PC-3 (cell line): ENCODE results near the gene TRAK1. TPM values are rescaled to one million over a fixed set of nuclear protein-coding genes. Genes with fewer than 3 reads are reported as not detected.

Experiments used
- ATAC-seq: fragments of 200-7000 bp; cut with Tn5 transposase; 2 replicates; pipeline ENCODE4 v1.9.1; 2020; ENCODE audit warnings: mild to moderate bottlenecking, moderate library complexity
- Bru-seq: library from RNA; stranded (reverse); fragments of 400-500 nt; gene quantifications from one replicate; lab custom pipeline; 2021; lab: Mats Ljungman, UMichigan
- BruChase-seq, 2 experiments: library from RNA; stranded (reverse); fragments of 400-500 nt; gene quantifications; one replicate each; lab custom pipeline; 2021; lab: Mats Ljungman, UMichigan
- BruUV-seq: library from RNA; stranded (reverse); fragments of 400-500 nt; replicated peaks from 2 replicates; lab custom pipeline; 2021; lab: Mats Ljungman, UMichigan
- CTCF ChIA-PET: fragments of 300-600 bp; sonication (Branson Sonifier 250); formaldehyde crosslinking; loops from one replicate; lab custom pipeline; 2022; ENCODE audit warnings: antibody characterized with exemption; lab: Charles Lee
- POLR2A ChIA-PET: fragments of 300-600 bp; sonication (Branson Sonifier 250); formaldehyde crosslinking; loops from one replicate; lab custom pipeline; 2022; ENCODE audit warnings: antibody characterized with exemption; ENCODE audit not compliant: unreplicated experiment; lab: Charles Lee
- DNase-seq: peaks from one replicate; pipeline ENCODE4 v3.0.0-alpha.2; 2015
- H2AFZ ChIP-seq: fragments of 300-600 bp; sonication (generic); 2 replicates; pipeline ENCODE4 v1.6.0; 2016; ENCODE audit warnings: antibody characterized with exemption, low read length
- H3F3A ChIP-seq: fragments of 300-600 bp; sonication (generic); one replicate; pipeline ENCODE4 v1.6.0; 2017; ENCODE audit warnings: antibody characterized with exemption, low read length, control low read depth, mild to moderate bottlenecking; ENCODE audit not compliant: unreplicated experiment
- H3K27ac ChIP-seq: fragments of 300-600 bp; sonication (generic); 2 replicates; pipeline ENCODE4 v1.5.1; 2016; ENCODE audit warnings: mild to moderate bottlenecking, low read length
- H3K27me3 ChIP-seq: fragments of 300-600 bp; sonication (generic); 2 replicates; pipeline ENCODE4 v1.6.1; 2016; ENCODE audit warnings: low read length, mixed read lengths
- H3K36me3 ChIP-seq: fragments of 300-600 bp; sonication (generic); 2 replicates; pipeline ENCODE4 v1.6.1; 2016; ENCODE audit warnings: low read depth, mixed run types, low read length, mixed read lengths
- H3K4me1 ChIP-seq: fragments of 300-600 bp; sonication (generic); 2 replicates; pipeline ENCODE4 v1.5.1; 2016; ENCODE audit warnings: low read length; ENCODE audit not compliant: insufficient read depth
- H3K4me2 ChIP-seq: fragments of 300-600 bp; sonication (generic); 2 replicates; pipeline ENCODE4 v1.6.0; 2016; ENCODE audit warnings: low read length
- H3K4me3 ChIP-seq: fragments of 300-600 bp; sonication (generic); 2 replicates; pipeline ENCODE4 v1.5.1; 2016; ENCODE audit warnings: mild to moderate bottlenecking, low read length, mixed read lengths
- H3K79me2 ChIP-seq: fragments of 300-600 bp; sonication (generic); 2 replicates; pipeline ENCODE4 v1.6.1; 2017; ENCODE audit warnings: low read length, mixed read lengths
- H3K9ac ChIP-seq: fragments of 300-600 bp; sonication (generic); 2 replicates; pipeline ENCODE4 v1.6.0; 2016; ENCODE audit warnings: mild to moderate bottlenecking, low read length
- H3K9me2 ChIP-seq: fragments of 300-600 bp; sonication (generic); replicated peaks from 2 replicates; pipeline ENCODE4 v1.6.1; 2016; ENCODE audit warnings: mixed run types, low read length, mixed read lengths
- H3K9me3 ChIP-seq: fragments of 300-600 bp; sonication (generic); 2 replicates; pipeline ENCODE4 v1.6.1; 2016; ENCODE audit warnings: low read length, mixed read lengths
- H4K20me1 ChIP-seq: fragments of 300-600 bp; sonication (generic); 2 replicates; pipeline ENCODE4 v1.6.1; 2016; ENCODE audit warnings: low read length, mixed read lengths
- CTCF ChIP-seq: fragments of 300-600 bp; sonication (generic); conservative IDR thresholded peaks from 2 replicates; pipeline ENCODE4 v1.5.1; 2017; ENCODE audit warnings: antibody characterized with exemption, low read depth, mild to moderate bottlenecking, low read length
- EZH2 ChIP-seq: fragments of 300-600 bp; sonication (generic); IDR thresholded peaks from one replicate; pipeline ENCODE4 v1.6.1; 2017; ENCODE audit warnings: antibody characterized with exemption, mild to moderate bottlenecking, low read length; ENCODE audit not compliant: unreplicated experiment
- EZH2phosphoT487 ChIP-seq: fragments of 300-600 bp; sonication (generic); IDR thresholded peaks from 2 replicates; pipeline ENCODE4 v1.6.1; 2018; ENCODE audit warnings: mild to moderate bottlenecking, antibody characterized with exemption, low read length, borderline replicate concordance
- intact Hi-C: fragments of 100-400 bp; cut with micrococcal nuclease; formaldehyde crosslinking; loops from 2 replicates; pipeline ENCODE4 v1.9.0; 2023
- long read RNA-seq: library from polyadenylated mRNA; unstranded; transcript quantifications from one replicate; pipeline ENCODE4 v2.0.0, GENCODE V29; 2021; ENCODE audit not compliant: unreplicated experiment
- total RNA-seq: library from RNA; depleted of rRNA; stranded (reverse); fragments of >200 nt; gene quantifications from 2 replicates; pipeline ENCODE4 v1.2.3, GENCODE V29; 2014; rRNA removed

TRAK1 gene, protein sequence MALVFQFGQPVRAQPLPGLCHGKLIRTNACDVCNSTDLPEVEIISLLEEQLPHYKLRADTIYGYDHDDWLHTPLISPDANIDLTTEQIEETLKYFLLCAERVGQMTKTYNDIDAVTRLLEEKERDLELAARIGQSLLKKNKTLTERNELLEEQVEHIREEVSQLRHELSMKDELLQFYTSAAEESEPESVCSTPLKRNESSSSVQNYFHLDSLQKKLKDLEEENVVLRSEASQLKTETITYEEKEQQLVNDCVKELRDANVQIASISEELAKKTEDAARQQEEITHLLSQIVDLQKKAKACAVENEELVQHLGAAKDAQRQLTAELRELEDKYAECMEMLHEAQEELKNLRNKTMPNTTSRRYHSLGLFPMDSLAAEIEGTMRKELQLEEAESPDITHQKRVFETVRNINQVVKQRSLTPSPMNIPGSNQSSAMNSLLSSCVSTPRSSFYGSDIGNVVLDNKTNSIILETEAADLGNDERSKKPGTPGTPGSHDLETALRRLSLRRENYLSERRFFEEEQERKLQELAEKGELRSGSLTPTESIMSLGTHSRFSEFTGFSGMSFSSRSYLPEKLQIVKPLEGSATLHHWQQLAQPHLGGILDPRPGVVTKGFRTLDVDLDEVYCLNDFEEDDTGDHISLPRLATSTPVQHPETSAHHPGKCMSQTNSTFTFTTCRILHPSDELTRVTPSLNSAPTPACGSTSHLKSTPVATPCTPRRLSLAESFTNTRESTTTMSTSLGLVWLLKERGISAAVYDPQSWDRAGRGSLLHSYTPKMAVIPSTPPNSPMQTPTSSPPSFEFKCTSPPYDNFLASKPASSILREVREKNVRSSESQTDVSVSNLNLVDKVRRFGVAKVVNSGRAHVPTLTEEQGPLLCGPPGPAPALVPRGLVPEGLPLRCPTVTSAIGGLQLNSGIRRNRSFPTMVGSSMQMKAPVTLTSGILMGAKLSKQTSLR
- total RNA-seq (23.4 and 29.0 TPM in 2 replicates), Bru-seq, nascent RNA (percentile 72 among the genes with signal in this experiment), BruChase-seq, experiment 1, labeled RNA remaining after a 6-hour chase (percentile 69 among the genes with signal in this experiment), BruChase-seq, experiment 2, labeled RNA remaining after a 2-hour chase (percentile 69 among the genes with signal in this experiment)
- long read RNA-seq, partial matches to known transcripts: 107 of 123 reads
- long read RNA-seq, other reads (novel, unspliced or antisense): 16 of 123 reads

GRCh38 chr3:42090973-42091731 lies at the start of gene TRAK1:
TRAK1 (plus strand) TSS chr3:42091357; CDS start chr3:42091470, 113 bp downstream.
- Histone ChIP-seq H3K27me3 (no peaks in the 10 kb centered on the region), H3K4me1 (no peaks in the 10 kb centered on the region), H3K36me3 (peaks cover 7% of the 10 kb centered on the region; the same call in 1 of the 2 replicates), H3K9me2 (no peaks in the 10 kb centered on the region), H3K4me2 (no peak within 1 kb of the TSS), H3K9me3 (no peaks in the 10 kb centered on the region), H3K27ac (no peak within 1 kb of the TSS), H3K4me3 (no peak within 1 kb of the TSS), H4K20me1 (no peaks in the 10 kb centered on the region), H3K79me2 (no peaks in the 10 kb centered on the region), H3F3A (no peaks in the 10 kb centered on the region), H2AFZ (no peak within 1 kb of the TSS), H3K9ac (no peak within 1 kb of the TSS)
- POLR2A ChIA-PET: no interaction called here
- ATAC-seq (no peak), DNase-seq (no peak)
- TF ChIP-seq CTCF (no peak), EZH2phosphoT487 (no peak), EZH2 (no peak)
- intact Hi-C loops: no loop called here
- CTCF ChIA-PET: no interaction called here
- no TSS peak for BruUV-seq

GRCh38 chr3:42042747-42043098 lies 48.4 kb upstream of the TRAK1 start:
- no peak for TF ChIP-seq EZH2phosphoT487
- TF ChIP-seq CTCF: no peak
- TF ChIP-seq EZH2: no peak
- H3K27ac ChIP-seq: no peak overlapping the region
- no peaks in the 10 kb centered on the region for H3F3A ChIP-seq
- H4K20me1 ChIP-seq: 0 out of 2 replicates have a peak, but pooled peaks cover 5% of the 10 kb centered on the region
- no peaks in the 10 kb centered on the region for H3K27me3 ChIP-seq
- ChIA-PET POLR2A (no interaction called here), CTCF (no interaction called here)
- intact Hi-C loops: no loop called here
- no peak overlapping the region for H3K4me2 ChIP-seq
- ATAC-seq (no peak), DNase-seq (no peak)
- H2AFZ ChIP-seq: no peak overlapping the region
- H3K4me1 ChIP-seq: peaks cover 21% of the 10 kb centered on the region
- H3K36me3 ChIP-seq: no peaks in the 10 kb centered on the region
- no peak overlapping the region for H3K4me3 ChIP-seq
- H3K9me3 ChIP-seq: no peaks in the 10 kb centered on the region
- no peak overlapping the region for H3K9ac ChIP-seq
- H3K9me2 ChIP-seq: no peaks in the 10 kb centered on the region
- peaks cover 65% of the 10 kb centered on the region for H3K79me2 ChIP-seq
- no TSS peak for BruUV-seq
